ENCODE measurements around the gene FNDC3B.

FNDC3B gene

DNA sequence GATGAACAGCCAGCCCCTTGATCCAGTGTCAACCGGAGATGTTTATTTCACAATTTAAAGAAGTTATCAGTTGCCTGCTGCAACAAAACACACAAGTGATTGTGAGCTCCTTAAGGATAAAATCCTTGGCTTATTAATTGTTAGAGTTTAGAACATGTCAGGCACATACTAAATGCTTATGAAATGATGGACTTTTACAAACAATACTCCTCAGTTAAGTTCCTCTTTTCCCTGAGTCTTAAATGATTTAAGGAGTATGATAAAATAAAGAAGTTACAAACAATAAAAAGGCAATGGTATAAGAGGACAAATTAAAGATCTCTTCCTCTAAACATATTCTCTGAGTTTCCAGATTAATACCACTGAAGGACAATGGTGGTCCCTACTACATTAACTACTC lies 403.2 kb downstream of the FNDC3B start:
- H3K27me3 ChIP-seq (ENCODE audit: low read depth, low read length): no peaks in the 10 kb centered on the region
- H3K79me2 ChIP-seq (ENCODE audit: low read length): no peaks in the 10 kb centered on the region
- TF ChIP-seq EZH2phosphoT487 (IDR thresholded peaks at IDR 0.05; ENCODE audit: low read depth): no peak
- no peak for TF ChIP-seq CTCF (IDR thresholded peaks at IDR 0.05; ENCODE audit: low read depth, low read length)
- H3K9me3 ChIP-seq (ENCODE audit: insufficient read depth, low read length): no peaks in the 10 kb centered on the region
- no peaks in the 10 kb centered on the region for H3K4me1 ChIP-seq (ENCODE audit: low read length)
- H2AFZ ChIP-seq (ENCODE audit: low read depth, low read length): no peak overlapping the region
- no peaks in the 10 kb centered on the region for H3K36me3 ChIP-seq (replicated peaks; ENCODE audit: low read depth, low read length)
- no peaks in the 10 kb centered on the region; the same call in 1 of the 2 replicates for H4K20me1 ChIP-seq (ENCODE audit: insufficient read depth, low read length)
- no peak overlapping the region for H3K4me2 ChIP-seq (ENCODE audit: low read length)
- no peak overlapping the region for H3K27ac ChIP-seq (ENCODE audit: low read length)
- H3K4me3 ChIP-seq (ENCODE audit: low read length): no peak overlapping the region
- H3K9ac ChIP-seq (ENCODE audit: low read length): no peak overlapping the region

DNA sequence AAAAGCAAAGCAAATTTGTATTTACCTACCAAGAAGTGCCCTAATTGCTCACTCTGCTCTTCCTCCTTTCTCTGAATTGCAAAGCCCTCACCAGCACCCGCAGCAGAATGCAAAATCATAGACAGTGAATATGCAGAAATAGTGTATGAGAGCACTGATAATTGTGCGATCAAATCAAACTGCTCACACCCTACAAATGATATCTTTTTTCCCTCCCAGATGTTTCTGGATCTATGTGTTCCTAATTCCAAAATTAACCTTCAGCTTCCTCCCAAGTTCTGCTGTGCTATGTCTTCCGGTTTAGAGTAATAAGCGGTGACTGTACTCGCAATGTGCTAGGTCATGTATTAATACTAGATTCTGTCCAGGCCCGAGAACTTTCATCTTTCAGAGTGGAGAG lies 405.4 kb downstream of the FNDC3B start:
- H2AFZ ChIP-seq (ENCODE audit: low read depth, low read length): no peak overlapping the region
- no peaks in the 10 kb centered on the region; the same call in 1 of the 2 replicates for H4K20me1 ChIP-seq (ENCODE audit: insufficient read depth, low read length)
- no peaks in the 10 kb centered on the region for H3K36me3 ChIP-seq (replicated peaks; ENCODE audit: low read depth, low read length)
- H3K79me2 ChIP-seq (ENCODE audit: low read length): no peaks in the 10 kb centered on the region
- H3K9me3 ChIP-seq (ENCODE audit: insufficient read depth, low read length): no peaks in the 10 kb centered on the region
- no peaks in the 10 kb centered on the region for H3K27me3 ChIP-seq (ENCODE audit: low read depth, low read length)
- no peak overlapping the region for H3K4me2 ChIP-seq (ENCODE audit: low read length)
- H3K4me3 ChIP-seq (ENCODE audit: low read length): no peak overlapping the region
- no peaks in the 10 kb centered on the region for H3K4me1 ChIP-seq (ENCODE audit: low read length)
- no peak overlapping the region for H3K9ac ChIP-seq (ENCODE audit: low read length)
- TF ChIP-seq CTCF (IDR thresholded peaks at IDR 0.05; ENCODE audit: low read depth, low read length) (no peak), EZH2phosphoT487 (IDR thresholded peaks at IDR 0.05; ENCODE audit: low read depth) (no peak)
- H3K27ac ChIP-seq (ENCODE audit: low read length): no peak overlapping the region

GRCh38 chr3:172446198-172446597 lies 406.8 kb downstream of the FNDC3B start:
- no peak for TF ChIP-seq CTCF (IDR thresholded peaks at IDR 0.05; ENCODE audit: low read depth, low read length)
- TF ChIP-seq EZH2phosphoT487 (IDR thresholded peaks at IDR 0.05; ENCODE audit: low read depth): no peak
- Histone ChIP-seq H3K9me3 (ENCODE audit: insufficient read depth, low read length) (no peaks in the 10 kb centered on the region), H3K4me3 (ENCODE audit: low read length) (no peak overlapping the region), H3K9ac (ENCODE audit: low read length) (no peak overlapping the region), H3K4me1 (ENCODE audit: low read length) (no peaks in the 10 kb centered on the region), H2AFZ (ENCODE audit: low read depth, low read length) (no peak overlapping the region), H3K27ac (ENCODE audit: low read length) (no peak overlapping the region), H3K36me3 (replicated peaks; ENCODE audit: low read depth, low read length) (no peaks in the 10 kb centered on the region), H3K27me3 (ENCODE audit: low read depth, low read length) (no peaks in the 10 kb centered on the region), H3K79me2 (ENCODE audit: low read length) (no peaks in the 10 kb centered on the region), H3K4me2 (ENCODE audit: low read length) (no peak overlapping the region), H4K20me1 (ENCODE audit: insufficient read depth, low read length) (no peaks in the 10 kb centered on the region; the same call in 1 of the 2 replicates)

GRCh38 chr3:172447611-172448579 lies 408.5 kb downstream of the FNDC3B start, which contains the start of gene GHSR:
GHSR (minus strand) TSS chr3:172448456; CDS start chr3:172448413, 43 bp downstream.
- Histone ChIP-seq H3K36me3 (replicated peaks; ENCODE audit: low read depth, low read length) (no peaks in the 10 kb centered on the region), H3K79me2 (ENCODE audit: low read length) (no peaks in the 10 kb centered on the region), H3K4me3 (ENCODE audit: low read length) (no peak within 1 kb of the TSS), H3K27me3 (ENCODE audit: low read depth, low read length) (no peaks in the 10 kb centered on the region), H3K9me3 (ENCODE audit: insufficient read depth, low read length) (no peaks in the 10 kb centered on the region), H3K27ac (ENCODE audit: low read length) (no peak within 1 kb of the TSS), H3K4me2 (ENCODE audit: low read length) (no peak within 1 kb of the TSS), H4K20me1 (ENCODE audit: insufficient read depth, low read length) (no peaks in the 10 kb centered on the region; the same call in 1 of the 2 replicates), H2AFZ (ENCODE audit: low read depth, low read length) (no peak within 1 kb of the TSS), H3K9ac (ENCODE audit: low read length) (no peak within 1 kb of the TSS), H3K4me1 (ENCODE audit: low read length) (no peaks in the 10 kb centered on the region)
- no peak for TF ChIP-seq EZH2phosphoT487 (IDR thresholded peaks at IDR 0.05; ENCODE audit: low read depth)
- TF ChIP-seq CTCF (IDR thresholded peaks at IDR 0.05; ENCODE audit: low read depth, low read length): no peak

Measured in OCI-LY3 (cell line).